Measurements from ENCODE around the gene MAPK8IP1.

- no peak for TF ChIP-seq POLR2A (IDR thresholded peaks at IDR 0.05)
- no peak for TF ChIP-seq POLR2AphosphoS5 (IDR thresholded peaks at IDR 0.05)
- TF ChIP-seq EP300 (IDR thresholded peaks at IDR 0.05; ENCODE audit: low read depth) = no peak
Observed at GRCh38 chr11:45895553-45896259, 10.3 kb downstream of the MAPK8IP1 start.

All from transverse colon (tissue), 3 donors.